Pons (tissue), 1 donor: ENCODE data around the gene C9orf152.
A peak's percentile ranks its signal among the peaks of the same experiment; 100 is the strongest.

Experiments
- DNase-seq: peaks from one replicate; pipeline ENCODE4 v3.0.0-alpha.2; 2016; ENCODE audit warnings: low spot score

C9orf152 gene

GRCh38 chr9:110180511-110181434, 27.2 kb downstream of the C9orf152 start:
- no peak for DNase-seq

- DNase-seq: no peak
Measured at GRCh38 chr9:110179734-110180133, 28.2 kb downstream of the C9orf152 start.

GRCh38 chr9:110178281-110178680, 29.7 kb downstream of the C9orf152 start:
- no peak for DNase-seq

GRCh38 chr9:110175275-110175968, 32.5 kb downstream of the C9orf152 start:
- DNase-seq: no peak

- no peak for DNase-seq
Measured at GRCh38 chr9:110173322-110173642, 34.7 kb downstream of the C9orf152 start.

- no peak for DNase-seq
Measured at GRCh38 chr9:110170357-110171257, 37.4 kb downstream of the C9orf152 start.

- DNase-seq: no peak
Measured at GRCh38 chr9:110168486-110168885, 39.5 kb downstream of the C9orf152 start.

- no peak for DNase-seq
Measured at GRCh38 chr9:110161940-110162339, 46.0 kb downstream of the C9orf152 start.

GRCh38 chr9:110160685-110161084, 47.3 kb downstream of the C9orf152 start:
- DNase-seq: no peak

- no peak for DNase-seq
Measured at GRCh38 chr9:110160123-110160522, 47.8 kb downstream of the C9orf152 start.

- peak; percentile 38 for DNase-seq
Measured at GRCh38 chr9:110157823-110158664, 49.9 kb downstream of the C9orf152 start.

GRCh38 chr9:110156902-110157301, 51.1 kb downstream of the C9orf152 start:
- DNase-seq: peak; percentile 78

- DNase-seq: no peak
Measured at GRCh38 chr9:110156416-110156815, 51.5 kb downstream of the C9orf152 start.

GRCh38 chr9:110155751-110156150, 52.2 kb downstream of the C9orf152 start:
- no peak for DNase-seq

- DNase-seq: no peak
Measured at GRCh38 chr9:110153431-110153830, 54.5 kb downstream of the C9orf152 start.

GRCh38 chr9:110152704-110153374, 55.1 kb downstream of the C9orf152 start:
- DNase-seq: peak; percentile 71
